BLaER1 (cell line): ENCODE measurements around the gene TXNL4B.

Source experiments
- H3K27ac ChIP-seq: shearing (Covaris generic); formaldehyde crosslinking; 2 replicates; pipeline ENCODE4 v1.8.1; 2022
- H3K27me3 ChIP-seq: shearing (Covaris generic); formaldehyde crosslinking; 2 replicates; pipeline ENCODE4 v1.8.1; 2022
- H3K36me3 ChIP-seq: shearing (Covaris generic); formaldehyde crosslinking; 2 replicates; pipeline ENCODE4 v1.8.1; 2022
- H3K4me1 ChIP-seq: shearing (Covaris generic); formaldehyde crosslinking; 2 replicates; pipeline ENCODE4 v1.8.1; 2022
- H3K4me2 ChIP-seq: shearing (Covaris generic); formaldehyde crosslinking; 2 replicates; pipeline ENCODE4 v1.8.1; 2022
- H3K4me3 ChIP-seq: shearing (Covaris generic); formaldehyde crosslinking; 2 replicates; pipeline ENCODE4 v1.8.1; 2022
- H3K9ac ChIP-seq: shearing (Covaris generic); formaldehyde crosslinking; 2 replicates; pipeline ENCODE4 v1.8.1; 2022
- H3K9me3 ChIP-seq: shearing (Covaris generic); formaldehyde crosslinking; 2 replicates; pipeline ENCODE4 v1.8.1; 2022
- H4K20me1 ChIP-seq: shearing (Covaris generic); formaldehyde crosslinking; 2 replicates; pipeline ENCODE4 v1.8.1; 2022
- Cebpa-rat ChIP-seq: shearing (Covaris generic); IDR thresholded peaks from 2 replicates; pipeline ENCODE4 v1.8.1; 2022

TXNL4B gene

DNA sequence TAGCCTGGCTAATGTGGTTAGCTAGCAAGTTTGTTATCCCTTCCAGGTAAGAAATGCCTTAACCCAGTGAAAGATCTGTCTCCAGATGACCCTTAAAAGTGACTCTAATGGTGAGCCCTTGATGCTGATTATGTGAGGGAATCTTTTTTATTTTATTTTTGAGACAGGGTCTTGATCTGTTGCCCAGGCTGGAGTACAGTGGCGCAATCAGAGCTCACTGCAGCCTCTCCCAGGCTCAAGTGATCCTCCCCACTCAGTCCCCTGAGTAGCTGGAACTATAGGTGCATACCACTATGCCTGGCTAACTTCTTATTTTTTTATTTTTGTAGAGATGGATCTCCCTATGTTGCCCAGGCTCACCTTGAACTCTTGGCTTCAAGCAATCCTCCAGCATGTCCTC is 49.9 kb downstream of the TXNL4B start:
- H4K20me1 ChIP-seq = no peaks in the 10 kb centered on the region
- peaks cover 2% of the 10 kb centered on the region for H3K9me3 ChIP-seq
- H3K36me3 ChIP-seq = peaks cover 33% of the 10 kb centered on the region
- no peak overlapping the region for H3K4me2 ChIP-seq
- no peak overlapping the region for H3K4me3 ChIP-seq
- no peak overlapping the region for H3K27ac ChIP-seq
- no peak overlapping the region for H3K9ac ChIP-seq
- H3K4me1 ChIP-seq = peaks cover 10% of the 10 kb centered on the region
- no peaks in the 10 kb centered on the region for H3K27me3 ChIP-seq
- no peak for TF ChIP-seq Cebpa-rat

DNA sequence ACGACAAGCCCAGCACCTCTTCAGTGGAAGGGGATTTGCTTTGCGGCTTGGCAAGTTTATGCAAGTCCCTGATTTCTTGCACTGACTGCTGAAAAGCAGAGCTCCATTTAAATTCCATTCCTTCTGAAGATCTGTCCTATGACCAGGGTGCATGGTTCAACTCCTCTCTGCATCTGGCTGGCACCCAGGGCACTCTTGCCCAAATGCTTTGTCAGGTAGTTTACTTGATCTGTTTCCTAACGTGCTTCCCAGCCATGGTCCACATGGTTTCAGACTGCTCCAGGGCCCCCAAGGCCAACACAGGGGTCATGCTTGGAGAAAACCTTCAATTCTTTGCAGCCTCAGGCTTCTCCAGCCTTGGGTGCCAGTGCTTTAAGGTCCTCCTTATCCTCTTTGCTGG is 50.4 kb downstream of the TXNL4B start:
- Histone ChIP-seq H3K27ac (no peak overlapping the region), H3K9ac (no peak overlapping the region), H3K9me3 (no peaks in the 10 kb centered on the region), H3K4me2 (no peak overlapping the region), H4K20me1 (no peaks in the 10 kb centered on the region), H3K27me3 (no peaks in the 10 kb centered on the region), H3K4me1 (peaks cover 10% of the 10 kb centered on the region), H3K36me3 (peaks cover 37% of the 10 kb centered on the region), H3K4me3 (no peak overlapping the region)
- no peak for TF ChIP-seq Cebpa-rat

GRCh38 chr16:72042157-72042660 is 51.2 kb downstream of the TXNL4B start:
- no peak overlapping the region; the same call in 1 of the 2 replicates for H3K9ac ChIP-seq
- no peak overlapping the region for H3K27ac ChIP-seq
- no peak overlapping the region for H3K4me3 ChIP-seq
- no peaks in the 10 kb centered on the region for H4K20me1 ChIP-seq
- H3K27me3 ChIP-seq = no peaks in the 10 kb centered on the region
- H3K9me3 ChIP-seq = no peaks in the 10 kb centered on the region
- peaks cover 10% of the 10 kb centered on the region for H3K4me1 ChIP-seq
- TF ChIP-seq Cebpa-rat = no peak
- peaks cover 38% of the 10 kb centered on the region for H3K36me3 ChIP-seq
- 0 out of 2 replicates have a peak overlapping the region, but pooled peaks have one; percentile 7 for H3K4me2 ChIP-seq

- Histone ChIP-seq H3K9me3 (no peaks in the 10 kb centered on the region), H3K27me3 (no peaks in the 10 kb centered on the region), H3K4me2 (no peak overlapping the region), H3K4me3 (no peak overlapping the region), H3K36me3 (peaks cover 28% of the 10 kb centered on the region), H4K20me1 (no peaks in the 10 kb centered on the region), H3K27ac (no peak overlapping the region), H3K4me1 (no peaks in the 10 kb centered on the region), H3K9ac (no peak overlapping the region)
- no peak for TF ChIP-seq Cebpa-rat
Observed at GRCh38 chr16:72036098-72036497, 57.3 kb downstream of the TXNL4B start.
